HCT116 (cell line): ENCODE results near the gene RNF182.
"Not testable (repeated sequence)": the region's sequence is repeated elsewhere in the genome, so short reads cannot be mapped to it uniquely, and the experiment has no call there.

Experiments used
- CTCF ChIP-seq, 3 experiments: fragments of 200-600 bp in 1 of 3; sonication (generic) in 1 of 3; IDR thresholded peaks in 2 of 3; conservative IDR thresholded peaks in 1 of 3; 2 replicates each; pipeline ENCODE4 v1.5.1; 2012 to 2017; ENCODE audit warnings: low read depth in 2 of 3, low read length in 2 of 3, antibody characterized with exemption in 1 of 3, borderline replicate concordance in 1 of 3, control low read depth in 1 of 3, mild to moderate bottlenecking in 1 of 3, mixed read lengths in 1 of 3, mixed run types in 1 of 3, moderate library complexity in 1 of 3; ENCODE audit not compliant: insufficient read depth in 1 of 3
- EZH2 ChIP-seq: fragments of 200-600 bp; sonication (generic); IDR thresholded peaks from 2 replicates; pipeline ENCODE4 v1.6.1; 2017; ENCODE audit warnings: antibody characterized with exemption, mixed run types
- RAD21 ChIP-seq: IDR thresholded peaks from 2 replicates; pipeline ENCODE4 v1.6.1; 2012; ENCODE audit warnings: low read depth, mild to moderate bottlenecking

GRCh38 chr6:13973422-13973821, 48.7 kb downstream of the RNF182 start:
- TF ChIP-seq CTCF (IDR thresholded peaks at IDR 0.05 in 2 of 3, conservative IDR thresholded peaks at IDR 0.05 in 1 of 3; ENCODE audit: borderline replicate concordance in 1 of 3, insufficient read depth in 1 of 3, low read depth in 2 of 3, low read length in 2 of 3); RAD21; EZH2: not testable (repeated sequence)
